ENCODE results near the gene WASL. TPM values are rescaled to one million over a fixed set of nuclear protein-coding genes. Genes with fewer than 3 reads are reported as not detected.
"Not testable (repeated sequence)": the region's sequence is repeated elsewhere in the genome, so short reads cannot be mapped to it uniquely, and the experiment has no call there.

Gene WASL
- total RNA-seq, 1 donor from 2014 or later = 36.0 TPM

DNA sequence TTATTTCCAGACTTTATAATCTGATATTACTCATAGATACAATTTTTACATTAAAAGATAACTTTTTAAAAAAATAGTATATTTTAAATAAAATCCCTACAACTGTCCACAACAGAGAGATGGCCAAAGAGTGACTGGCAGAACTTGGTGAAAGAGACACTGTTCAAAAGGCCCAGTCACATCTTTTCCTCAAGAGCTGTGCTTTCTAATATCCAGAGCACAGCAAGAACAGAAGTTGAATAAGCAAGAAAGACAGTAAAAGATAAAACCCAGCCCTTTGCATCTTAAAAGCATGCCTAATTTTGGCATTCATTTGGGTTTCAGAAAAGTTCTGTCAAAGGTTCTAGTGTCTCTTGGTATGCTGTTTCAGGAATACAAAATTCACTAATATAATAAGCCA, 6.9 kb downstream of the WASL start:
- FAIRE-seq = no peak

GRCh38 chr7:123738808-123739207, 10.0 kb downstream of the WASL start:
- H3K9me3 Mint-ChIP-seq (ENCODE audit: unreplicated experiment) = no peaks in the 10 kb centered on the region
- Histone ChIP-seq H3K27me3 (ENCODE audit: insufficient read depth, low read length) (no peaks in the 10 kb centered on the region), H3K9me3 (ENCODE audit: insufficient read depth, low read depth, low read length) (no peaks in the 10 kb centered on the region), H3K4me3 (ENCODE audit: insufficient read depth, low read depth, low read length) (no peak overlapping the region), H4K20me1 (ENCODE audit: insufficient read depth, low read length) (peaks cover 78% of the 10 kb centered on the region), H3K36me3 (ENCODE audit: insufficient read depth, low read length) (no peaks in the 10 kb centered on the region), H2AFZ (ENCODE audit: low read depth, low read length) (no peak overlapping the region), H3K9ac (ENCODE audit: low read length) (no peak overlapping the region), H3K4me1 (ENCODE audit: insufficient read depth, low read length) (no peaks in the 10 kb centered on the region), H3K27ac (ENCODE audit: low read depth, low read length) (no peak overlapping the region), H3K79me2 (ENCODE audit: insufficient read depth, low read length) (peaks cover 99% of the 10 kb centered on the region), H3K4me2 (ENCODE audit: low read length) (no peak overlapping the region)
- no peak for DNase-seq (ENCODE audit: low read depth)
- no peak overlapping the region for H3K4me3 Mint-ChIP-seq (ENCODE audit: unreplicated experiment)
- H3K36me3 Mint-ChIP-seq (ENCODE audit: low read depth, unreplicated experiment) = no peaks in the 10 kb centered on the region
- no peaks in the 10 kb centered on the region for H3K27me3 Mint-ChIP-seq (ENCODE audit: low read depth, unreplicated experiment)
- peaks cover 5% of the 10 kb centered on the region for H3K4me1 Mint-ChIP-seq (ENCODE audit: low read depth, unreplicated experiment)
- TF ChIP-seq CTCF (IDR thresholded peaks at IDR 0.05; ENCODE audit: insufficient read depth, low read depth, low read length) = no peak
- no peak overlapping the region for H3K27ac Mint-ChIP-seq (ENCODE audit: unreplicated experiment)
- no peak for FAIRE-seq

More for the DNA sequence above, 6.9 kb downstream of the WASL start:
- H3K27me3 ChIP-seq (ENCODE audit: insufficient read depth, low read length) = no peaks in the 10 kb centered on the region
- no peaks in the 10 kb centered on the region for H3K9me3 ChIP-seq (ENCODE audit: insufficient read depth, low read depth, low read length)
- no peak overlapping the region for H2AFZ ChIP-seq (ENCODE audit: low read depth, low read length)
- H3K9ac ChIP-seq (ENCODE audit: low read length) = no peak overlapping the region
- Mint-ChIP-seq H3K4me1 (ENCODE audit: low read depth, unreplicated experiment) (peaks cover 29% of the 10 kb centered on the region), H3K9me3 (ENCODE audit: unreplicated experiment) (no peaks in the 10 kb centered on the region), H3K36me3 (ENCODE audit: low read depth, unreplicated experiment) (no peaks in the 10 kb centered on the region), H3K27ac (ENCODE audit: unreplicated experiment) (no peak overlapping the region), H3K4me3 (ENCODE audit: unreplicated experiment) (no peak overlapping the region), H3K27me3 (ENCODE audit: low read depth, unreplicated experiment) (no peaks in the 10 kb centered on the region)
- H3K79me2 ChIP-seq (ENCODE audit: insufficient read depth, low read length) = peaks cover 99% of the 10 kb centered on the region
- peaks cover 77% of the 10 kb centered on the region for H4K20me1 ChIP-seq (ENCODE audit: insufficient read depth, low read length)
- no peak overlapping the region for H3K4me2 ChIP-seq (ENCODE audit: low read length)
- no peak overlapping the region for H3K4me3 ChIP-seq (ENCODE audit: insufficient read depth, low read depth, low read length)
- H3K36me3 ChIP-seq (ENCODE audit: insufficient read depth, low read length) = no peaks in the 10 kb centered on the region
- no peak for DNase-seq (ENCODE audit: low read depth)
- H3K4me1 ChIP-seq (ENCODE audit: insufficient read depth, low read length) = peaks cover 5% of the 10 kb centered on the region
- TF ChIP-seq EZH2 (IDR thresholded peaks at IDR 0.05; ENCODE audit: insufficient read depth, low read length) (no peak), CTCF (IDR thresholded peaks at IDR 0.05; ENCODE audit: insufficient read depth, low read depth, low read length) (no peak)
- no peak overlapping the region for H3K27ac ChIP-seq (ENCODE audit: low read depth, low read length)

- no peak for FAIRE-seq
- Mint-ChIP-seq H3K4me3 (ENCODE audit: unreplicated experiment) (no peak overlapping the region), H3K36me3 (ENCODE audit: low read depth, unreplicated experiment) (no peaks in the 10 kb centered on the region), H3K27ac (ENCODE audit: unreplicated experiment) (no peak overlapping the region), H3K4me1 (ENCODE audit: low read depth, unreplicated experiment) (peaks cover 3% of the 10 kb centered on the region), H3K27me3 (ENCODE audit: low read depth, unreplicated experiment) (no peaks in the 10 kb centered on the region), H3K9me3 (ENCODE audit: unreplicated experiment) (no peaks in the 10 kb centered on the region)
- Histone ChIP-seq H3K79me2 (ENCODE audit: insufficient read depth, low read length) (peaks cover 99% of the 10 kb centered on the region), H4K20me1 (ENCODE audit: insufficient read depth, low read length) (peaks cover 78% of the 10 kb centered on the region), H3K4me2 (ENCODE audit: low read length) (no peak overlapping the region), H3K36me3 (ENCODE audit: insufficient read depth, low read length) (no peaks in the 10 kb centered on the region), H3K27me3 (ENCODE audit: insufficient read depth, low read length) (no peaks in the 10 kb centered on the region), H2AFZ (ENCODE audit: low read depth, low read length) (no peak overlapping the region), H3K4me3 (ENCODE audit: insufficient read depth, low read depth, low read length) (no peak overlapping the region), H3K27ac (ENCODE audit: low read depth, low read length) (no peak overlapping the region), H3K4me1 (ENCODE audit: insufficient read depth, low read length) (no peaks in the 10 kb centered on the region), H3K9ac (ENCODE audit: low read length) (no peak overlapping the region), H3K9me3 (ENCODE audit: insufficient read depth, low read depth, low read length) (no peaks in the 10 kb centered on the region)
- no peak for DNase-seq (ENCODE audit: low read depth)
- TF ChIP-seq CTCF (IDR thresholded peaks at IDR 0.05; ENCODE audit: insufficient read depth, low read depth, low read length) (no peak), EZH2 (IDR thresholded peaks at IDR 0.05; ENCODE audit: insufficient read depth, low read length) (no peak)
These were observed 10.4 kb downstream of the WASL start for GRCh38 chr7:123738356-123738755.

- Histone ChIP-seq H3K79me2 (ENCODE audit: insufficient read depth, low read length) (peaks cover 99% of the 10 kb centered on the region), H4K20me1 (ENCODE audit: insufficient read depth, low read length) (peaks cover 78% of the 10 kb centered on the region)
- H3K4me1 ChIP-seq (ENCODE audit: insufficient read depth, low read length); H3K27ac ChIP-seq (ENCODE audit: low read depth, low read length); H3K4me1 Mint-ChIP-seq (ENCODE audit: low read depth, unreplicated experiment); H3K9ac ChIP-seq (ENCODE audit: low read length); DNase-seq (ENCODE audit: low read depth); H3K27me3 ChIP-seq (ENCODE audit: insufficient read depth, low read length); FAIRE-seq; H3K4me2 ChIP-seq (ENCODE audit: low read length); H3K27ac Mint-ChIP-seq (ENCODE audit: unreplicated experiment); H3K27me3 Mint-ChIP-seq (ENCODE audit: low read depth, unreplicated experiment); H3K4me3 ChIP-seq (ENCODE audit: insufficient read depth, low read depth, low read length); H3K9me3 ChIP-seq (ENCODE audit: insufficient read depth, low read depth, low read length); H3K9me3 Mint-ChIP-seq (ENCODE audit: unreplicated experiment); H3K36me3 Mint-ChIP-seq (ENCODE audit: low read depth, unreplicated experiment); H3K4me3 Mint-ChIP-seq (ENCODE audit: unreplicated experiment); H3K36me3 ChIP-seq (ENCODE audit: insufficient read depth, low read length); H2AFZ ChIP-seq (ENCODE audit: low read depth, low read length): not testable (repeated sequence)
These were observed 11.6 kb downstream of the WASL start for GRCh38 chr7:123737168-123737674.

Data from astrocyte (in vitro differentiated cells and primary cell).